Endothelial cell of umbilical vein (primary cell): Measurements from ENCODE around the gene MBLAC1. TPM values are rescaled to one million over a fixed set of nuclear protein-coding genes. Genes with fewer than 3 reads are reported as not detected.

Experiments used
- BruUV-seq: library from RNA; stranded (reverse); fragments of 400-500 nt; replicated peaks from 2 replicates; lab custom pipeline; 2021; lab: Mats Ljungman, UMichigan
- CTCF ChIA-PET: fragments of 300-600, 350-600 bp; sonication (Branson Sonifier 250); formaldehyde crosslinking; loops from one replicate; lab custom pipeline; 2021; ENCODE audit warnings: antibody characterized with exemption, inconsistent platforms; lab: Charles Lee
- POLR2A ChIA-PET: fragments of 300-600, 350-600 bp; sonication (Branson Sonifier 250); formaldehyde crosslinking; loops from one replicate; lab custom pipeline; 2021; ENCODE audit warnings: antibody characterized with exemption, inconsistent platforms; lab: Charles Lee
- DNase-seq: peaks from one replicate; pipeline ENCODE4 v3.0.0-alpha.2; 2011; ENCODE audit warnings: low read depth, low spot score
- FAIRE-seq: peaks from 2 replicates; lab custom pipeline; 2011; peaks lifted over from hg19 to GRCh38; lab: Jason Lieb, UNC
- H2AFZ ChIP-seq: 2 replicates; pipeline ENCODE4 v1.6.0; 2012; ENCODE audit warnings: low read depth, low read length, control low read depth, inconsistent platforms
- H3K27ac ChIP-seq: 2 replicates; pipeline ENCODE4 v1.5.1; 2011; ENCODE audit warnings: low read depth, mild to moderate bottlenecking, control low read depth, low read length, moderate library complexity; ENCODE audit not compliant: insufficient read depth
- H3K27me3 ChIP-seq, 2 experiments: 2 replicates each; pipeline versions ENCODE4 v1.6.0 to v1.6.1; 2011; ENCODE audit warnings: low read length in 2 of 2, mixed read lengths in 1 of 2; ENCODE audit not compliant: control insufficient read depth in 2 of 2, insufficient read depth in 2 of 2
- H3K36me3 ChIP-seq, 2 experiments: 2 replicates in 1 of 2; 3 replicates in 1 of 2; pipeline ENCODE4 v1.5.1; 2011; ENCODE audit warnings: low read length in 2 of 2, mild to moderate bottlenecking in 1 of 2, moderate library complexity in 1 of 2; ENCODE audit not compliant: control insufficient read depth in 2 of 2, insufficient read depth in 2 of 2; ENCODE audit errors: extremely low read depth in 1 of 2
- H3K4me1 ChIP-seq: 3 replicates; pipeline ENCODE4 v1.5.1; 2011; ENCODE audit warnings: mild to moderate bottlenecking, low read length; ENCODE audit not compliant: control insufficient read depth, insufficient read depth; ENCODE audit errors: extremely low read depth
- H3K4me2 ChIP-seq: 2 replicates; pipeline ENCODE4 v1.6.1; 2011; ENCODE audit warnings: low read length, control low read depth, mixed read lengths; ENCODE audit not compliant: insufficient read depth
- H3K4me3 ChIP-seq, 3 experiments: fragments of 200-600 bp in 1 of 3; sonication (generic), shearing (Covaris generic) in 1 of 3; replicated peaks in 1 of 3; 2 replicates each; pipeline ENCODE4 v1.5.1; 2011 to 2016; ENCODE audit warnings: control low read depth in 3 of 3, low read length in 3 of 3, mild to moderate bottlenecking in 2 of 3, inconsistent platforms in 1 of 3, low read depth in 1 of 3, moderate library complexity in 1 of 3; ENCODE audit not compliant: insufficient read depth in 1 of 3
- H3K79me2 ChIP-seq: 2 replicates; pipeline ENCODE4 v1.6.0; 2012; ENCODE audit warnings: low read length, inconsistent platforms; ENCODE audit not compliant: control insufficient read depth, insufficient read depth
- H3K9ac ChIP-seq: replicated peaks from 2 replicates; pipeline ENCODE3; 2011; ENCODE audit warnings: low read length, control low read depth; ENCODE audit not compliant: insufficient read depth; ENCODE audit errors: extremely low read depth
- H3K9me1 ChIP-seq: replicated peaks from 3 replicates; pipeline ENCODE4 v1.6.0; 2011; ENCODE audit warnings: mild to moderate bottlenecking, low read length; ENCODE audit not compliant: control insufficient read depth, insufficient read depth; ENCODE audit errors: extremely low read depth
- H3K9me3 ChIP-seq: replicated peaks from 2 replicates; pipeline ENCODE4 v1.5.1; 2012; ENCODE audit warnings: low read length, inconsistent platforms; ENCODE audit not compliant: control insufficient read depth, insufficient read depth
- H4K20me1 ChIP-seq: replicated peaks from 2 replicates; pipeline ENCODE3; 2011; ENCODE audit warnings: mild to moderate bottlenecking, low read length; ENCODE audit not compliant: control insufficient read depth, insufficient read depth; ENCODE audit errors: extremely low read depth
- EZH2 ChIP-seq: IDR thresholded peaks from 2 replicates; pipeline ENCODE4 v1.6.1; 2012; ENCODE audit warnings: borderline replicate concordance, low read depth, mild to moderate bottlenecking, moderate library complexity, low read length, inconsistent platforms; ENCODE audit not compliant: severe bottlenecking
- FOS ChIP-seq: IDR thresholded peaks from 2 replicates; pipeline ENCODE4 v1.6.1; 2011; ENCODE audit warnings: mild to moderate bottlenecking, low read length, moderate library complexity, borderline replicate concordance; ENCODE audit not compliant: insufficient read depth
- GATA2 ChIP-seq: IDR thresholded peaks from 2 replicates; pipeline ENCODE4 v1.7.0; 2011; ENCODE audit warnings: low read depth, mild to moderate bottlenecking, moderate library complexity, mixed read lengths, low read length; ENCODE audit not compliant: insufficient read length, insufficient read depth
- JUN ChIP-seq: IDR thresholded peaks from 2 replicates; pipeline ENCODE4 v1.6.1; 2011; ENCODE audit warnings: borderline replicate concordance, low read depth; ENCODE audit not compliant: insufficient read length, insufficient read depth
- MYC ChIP-seq: IDR thresholded peaks from one replicate; pipeline ENCODE4 v1.6.1; 2011; ENCODE audit warnings: mild to moderate bottlenecking, low read depth, low read length
- POLR2A ChIP-seq: IDR thresholded peaks from 2 replicates; pipeline ENCODE4 v1.6.1; 2012; ENCODE audit warnings: low read depth, mild to moderate bottlenecking, control low read depth, low read length
- POLR2AphosphoS5 ChIP-seq: IDR thresholded peaks from 2 replicates; pipeline ENCODE4 v1.6.1; 2012; ENCODE audit warnings: low read depth, mild to moderate bottlenecking, control low read depth, low read length, moderate library complexity; ENCODE audit not compliant: insufficient read depth
- dilution Hi-C: fragments of 300-500 bp; cut with MboI; formaldehyde crosslinking; loops from one replicate; pipeline ENCODE4 v1.15.0; 2019; ENCODE audit warnings: low sequenced_read_pairs; ENCODE audit not compliant: extremely low pct_ligation_motif_present
- intact Hi-C: fragments of 100-400 bp; cut with micrococcal nuclease; formaldehyde crosslinking; loops from one replicate; pipeline ENCODE4 v1.10.0; 2022
- polyA plus RNA-seq, 4 experiments: library from polyadenylated mRNA; depleted of rRNA in 3 of 4; stranded (reverse) in 3 of 4; unstranded in 1 of 4; fragments of >200 nt; gene quantifications; 2 replicates each; pipeline versions ENCODE4 v1.2.1 to v1.2.3, GENCODE V29; 2011 to 2012; ENCODE audit warnings: missing spikeins in 1 of 4
- total RNA-seq: library from RNA; stranded (reverse); gene quantifications from 2 replicates; pipeline ENCODE4 v1.2.3, GENCODE V29; 2021
- TF ChIP-seq, protein P1 (sequence below), 2 donors: IDR thresholded peaks; 1 replicate in 1 of 2; 2 replicates in 1 of 2; pipeline ENCODE4 v1.5.1; 2011; ENCODE audit warnings: low read length in 2 of 2, mild to moderate bottlenecking in 2 of 2, moderate library complexity in 2 of 2, control low read depth in 1 of 2, inconsistent platforms in 1 of 2, low read depth in 1 of 2; ENCODE audit not compliant: insufficient read depth in 1 of 2; ENCODE audit errors: extremely low read depth in 1 of 2
- TF ChIP-seq, protein P2 (sequence below): IDR thresholded peaks from 2 replicates; pipeline ENCODE4 v1.6.1; 2011; ENCODE audit not compliant: insufficient read depth, insufficient read length

MBLAC1 gene
- total and polyA plus RNA-seq, 2 donors (not counting 3 experiments of a cell fraction or from before 2014, with no cell fraction given) = 1.8 to 2.1 TPM

DNA sequence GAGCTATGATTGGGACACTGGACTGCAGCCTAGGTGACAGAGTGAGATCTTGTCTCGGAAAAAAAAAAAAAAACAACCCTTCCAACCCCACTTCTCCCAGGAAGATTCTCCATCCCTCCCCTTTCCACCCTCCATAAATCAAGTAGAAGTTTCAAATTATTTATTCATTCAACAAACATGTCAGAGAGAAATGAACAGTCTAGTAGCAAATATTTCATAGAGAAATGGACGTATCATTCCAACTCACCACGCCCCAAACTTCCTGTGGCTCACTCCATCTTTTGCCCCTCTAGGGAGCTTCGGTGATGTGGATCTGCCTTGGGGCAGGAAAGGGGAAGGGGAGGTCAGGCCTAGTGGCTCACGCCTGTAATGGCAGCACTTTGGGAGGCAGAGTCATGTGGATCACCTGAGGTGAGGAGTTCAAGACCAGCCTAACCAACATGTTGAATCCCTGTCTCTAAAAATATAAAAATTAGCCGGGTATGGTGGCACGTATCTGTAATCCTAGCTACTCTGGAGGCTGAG lies 32.4 kb downstream of the MBLAC1 start:
- dilution Hi-C loops (no loop called here), intact Hi-C loops (loop anchor here (2.0 kb wide), 1 partner anchor 58 kb away; the partner anchor contains the start of genes AP4M1 and MCM7)
- DNase-seq (no peak), FAIRE-seq (no peak)
- no TSS peak for BruUV-seq
- H3K9ac ChIP-seq = peak overlapping the region; percentile 56
- H3K36me3 ChIP-seq = peaks cover 0 to 15% of the 10 kb centered on the region in 2 experiments
- H2AFZ ChIP-seq = peak overlapping the region; percentile 64
- H3K4me3 ChIP-seq = peak overlapping the region; percentile 53 to 86 (median 66)
- ChIA-PET CTCF (interaction anchor here (0.8 to 1.1 kb wide), 2 partner anchors 9 to 31 kb away, joined by 3 to 4 read pairs; partner anchors contain the start of gene GAL3ST4), POLR2A (interaction anchor here (0.7 kb wide), 1 partner anchor 171 kb away, joined by 4 read pairs; no protein-coding TSS in a partner anchor)
- no peaks in the 10 kb centered on the region for H3K9me3 ChIP-seq
- H3K27ac ChIP-seq = no peak overlapping the region
- no peaks in the 10 kb centered on the region for H4K20me1 ChIP-seq
- TF ChIP-seq POLR2A = no peak
- TF ChIP-seq MYC = no peak
- TF ChIP-seq POLR2AphosphoS5 = no peak
- TF ChIP-seq, protein P1, sequence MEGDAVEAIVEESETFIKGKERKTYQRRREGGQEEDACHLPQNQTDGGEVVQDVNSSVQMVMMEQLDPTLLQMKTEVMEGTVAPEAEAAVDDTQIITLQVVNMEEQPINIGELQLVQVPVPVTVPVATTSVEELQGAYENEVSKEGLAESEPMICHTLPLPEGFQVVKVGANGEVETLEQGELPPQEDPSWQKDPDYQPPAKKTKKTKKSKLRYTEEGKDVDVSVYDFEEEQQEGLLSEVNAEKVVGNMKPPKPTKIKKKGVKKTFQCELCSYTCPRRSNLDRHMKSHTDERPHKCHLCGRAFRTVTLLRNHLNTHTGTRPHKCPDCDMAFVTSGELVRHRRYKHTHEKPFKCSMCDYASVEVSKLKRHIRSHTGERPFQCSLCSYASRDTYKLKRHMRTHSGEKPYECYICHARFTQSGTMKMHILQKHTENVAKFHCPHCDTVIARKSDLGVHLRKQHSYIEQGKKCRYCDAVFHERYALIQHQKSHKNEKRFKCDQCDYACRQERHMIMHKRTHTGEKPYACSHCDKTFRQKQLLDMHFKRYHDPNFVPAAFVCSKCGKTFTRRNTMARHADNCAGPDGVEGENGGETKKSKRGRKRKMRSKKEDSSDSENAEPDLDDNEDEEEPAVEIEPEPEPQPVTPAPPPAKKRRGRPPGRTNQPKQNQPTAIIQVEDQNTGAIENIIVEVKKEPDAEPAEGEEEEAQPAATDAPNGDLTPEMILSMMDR (IDR thresholded peaks at IDR 0.05; ENCODE audit: extremely low read depth in 1 of 2, insufficient read depth in 1 of 2, low read depth in 1 of 2, low read length in 2 of 2) = no peak
- no peak for TF ChIP-seq FOS
- no peak for TF ChIP-seq EZH2
- no peak for TF ChIP-seq GATA2
- TF ChIP-seq, protein P2, sequence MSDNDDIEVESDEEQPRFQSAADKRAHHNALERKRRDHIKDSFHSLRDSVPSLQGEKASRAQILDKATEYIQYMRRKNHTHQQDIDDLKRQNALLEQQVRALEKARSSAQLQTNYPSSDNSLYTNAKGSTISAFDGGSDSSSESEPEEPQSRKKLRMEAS = no peak
- TF ChIP-seq JUN = no peak
- no peaks in the 10 kb centered on the region for H3K9me1 ChIP-seq
- peaks cover 0 to 2% of the 10 kb centered on the region in 2 experiments for H3K27me3 ChIP-seq
- H3K4me1 ChIP-seq = peaks cover 14% of the 10 kb centered on the region
- peak overlapping the region; percentile 90 for H3K4me2 ChIP-seq
- H3K79me2 ChIP-seq = no peaks in the 10 kb centered on the region
